Endometrium (tissue), 2 donors: ENCODE data around the gene SIN3B.
A peak's percentile ranks its signal among the peaks of the same experiment; 100 is the strongest.

ENCODE experiments used
- FAIRE-seq: peaks from 2 replicates; lab custom pipeline; 2012; peaks lifted over from hg19 to GRCh38; lab: Jason Lieb, UNC
- donor health status: control.
- donor health status: control.

The SIN3B gene

DNA sequence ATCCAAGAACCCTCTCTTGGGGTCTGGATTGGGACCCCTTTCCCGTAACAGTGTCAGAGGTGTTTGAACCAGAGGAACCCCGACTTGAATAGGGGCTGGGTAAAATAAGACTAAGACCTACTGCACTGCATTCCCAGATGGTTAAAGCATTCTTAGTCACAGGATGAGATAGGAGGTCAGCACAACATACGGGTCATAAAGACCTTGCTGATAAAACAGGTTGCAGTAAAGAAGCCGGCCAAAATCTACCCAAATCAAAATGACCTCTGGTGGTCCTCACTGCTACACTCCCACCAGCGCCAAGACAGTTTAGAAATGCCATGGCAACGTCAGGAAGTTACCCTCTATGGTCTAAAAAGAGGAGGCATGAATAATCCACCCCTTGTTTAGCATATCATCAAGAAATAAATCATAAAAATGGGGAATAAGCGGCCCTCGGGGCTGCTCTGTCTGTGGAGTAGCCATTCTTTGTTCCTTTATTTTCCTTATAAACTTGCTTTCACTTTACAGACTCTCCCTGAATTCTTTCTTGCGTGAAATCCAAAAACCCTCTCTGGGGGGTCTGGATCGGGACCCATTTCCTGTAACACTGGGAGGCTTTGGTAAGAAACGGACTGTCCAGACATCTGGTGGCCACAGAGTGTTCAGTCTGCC, 4.4 kb upstream of the SIN3B start:
- FAIRE-seq = peak; percentile 83

DNA sequence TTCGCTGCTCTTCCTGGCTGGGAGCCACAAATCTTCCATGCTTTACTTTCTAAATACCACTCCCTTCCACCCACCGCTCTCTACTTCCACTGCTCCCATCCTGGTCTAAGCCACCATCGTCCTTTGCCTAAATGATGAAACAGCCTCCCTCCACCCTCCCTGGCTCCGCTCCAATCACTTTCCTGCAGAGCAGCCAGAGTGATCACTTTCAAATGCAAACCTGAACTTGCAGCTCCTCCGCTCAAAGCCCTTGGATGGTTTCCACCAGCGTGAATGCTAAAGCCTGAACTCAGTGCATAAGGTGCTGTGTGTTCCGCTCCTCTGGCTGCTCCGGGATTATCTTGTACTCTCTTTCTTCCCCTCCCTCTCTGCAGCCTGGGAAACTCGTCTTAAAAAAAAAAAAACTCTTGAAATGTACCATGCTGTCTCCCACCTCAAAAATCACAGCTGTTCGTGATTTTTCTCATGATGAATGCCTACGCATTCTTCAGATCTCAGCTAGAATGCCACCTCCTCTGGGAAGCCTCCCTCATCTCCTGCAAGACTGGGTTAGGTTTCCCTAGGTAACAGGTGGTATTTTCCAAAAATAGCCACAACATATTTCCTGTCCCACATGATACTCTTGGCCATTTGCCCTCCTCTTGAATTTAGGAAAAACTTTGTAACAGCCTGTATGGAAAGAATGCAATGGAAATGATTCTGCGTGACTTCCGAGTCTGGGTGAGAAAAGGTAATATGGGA, 3.7 kb upstream of the SIN3B start:
- FAIRE-seq = no peak

DNA sequence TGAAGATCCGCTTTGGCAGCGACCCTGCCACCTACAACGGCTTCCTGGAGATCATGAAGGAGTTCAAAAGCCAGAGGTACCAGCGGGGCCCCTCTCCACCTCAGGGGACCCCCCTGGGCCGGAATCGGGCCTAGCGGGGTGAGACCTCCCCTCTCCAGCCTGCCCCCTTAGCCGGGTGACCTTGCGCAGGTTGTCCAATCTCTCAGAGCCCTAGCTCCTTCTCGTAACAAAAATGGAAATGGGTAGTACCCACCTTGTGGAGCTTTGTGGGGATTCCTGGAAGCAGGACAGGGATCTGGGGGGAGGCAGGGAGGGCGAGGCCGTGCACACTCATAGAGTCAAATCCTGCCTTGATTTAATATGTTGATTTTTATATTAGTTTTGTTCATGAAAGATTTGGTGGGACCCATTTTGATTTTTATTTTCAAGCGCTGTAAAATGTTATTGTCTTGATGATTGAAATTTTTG, 658 bp downstream of the SIN3B start:
- no peak for FAIRE-seq

DNA sequence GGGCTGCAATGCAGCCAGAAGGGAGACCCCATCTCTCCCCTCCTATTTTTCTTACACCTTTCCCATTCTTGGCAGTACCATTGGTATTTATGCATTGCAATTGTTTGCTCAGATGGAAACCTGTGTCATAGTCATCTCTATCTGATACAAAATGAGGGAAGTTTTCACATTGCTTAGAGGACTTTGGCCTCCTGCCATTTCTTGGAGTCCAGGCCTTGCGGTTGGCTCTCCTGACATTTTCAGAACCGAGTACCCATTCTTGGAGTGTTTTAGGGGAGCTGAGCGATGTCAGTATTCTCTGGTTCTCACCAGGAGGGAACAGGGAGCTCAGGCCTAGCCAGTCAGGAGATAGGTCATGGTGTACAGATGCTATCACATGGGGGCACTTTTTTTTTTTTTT, 1.5 kb downstream of the SIN3B start:
- no peak for FAIRE-seq

DNA sequence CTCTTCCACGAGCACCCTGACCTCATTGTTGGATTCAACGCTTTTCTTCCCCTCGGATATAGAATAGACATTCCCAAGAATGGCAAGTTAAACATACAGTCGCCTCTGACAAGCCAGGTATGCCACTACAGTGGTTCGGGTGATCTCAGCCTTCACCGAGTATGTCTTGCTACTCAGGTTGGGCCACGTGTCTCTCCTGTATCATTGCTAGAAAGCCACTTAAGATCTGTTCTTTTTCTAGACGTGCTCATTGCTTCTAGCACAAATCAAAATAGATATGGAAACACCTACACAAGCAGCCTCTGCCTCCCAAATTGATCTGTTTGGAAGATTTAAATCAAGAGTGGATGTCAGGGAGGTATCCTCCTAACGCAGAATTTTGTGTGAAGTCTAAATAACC, 2.3 kb downstream of the SIN3B start:
- FAIRE-seq = no peak

DNA sequence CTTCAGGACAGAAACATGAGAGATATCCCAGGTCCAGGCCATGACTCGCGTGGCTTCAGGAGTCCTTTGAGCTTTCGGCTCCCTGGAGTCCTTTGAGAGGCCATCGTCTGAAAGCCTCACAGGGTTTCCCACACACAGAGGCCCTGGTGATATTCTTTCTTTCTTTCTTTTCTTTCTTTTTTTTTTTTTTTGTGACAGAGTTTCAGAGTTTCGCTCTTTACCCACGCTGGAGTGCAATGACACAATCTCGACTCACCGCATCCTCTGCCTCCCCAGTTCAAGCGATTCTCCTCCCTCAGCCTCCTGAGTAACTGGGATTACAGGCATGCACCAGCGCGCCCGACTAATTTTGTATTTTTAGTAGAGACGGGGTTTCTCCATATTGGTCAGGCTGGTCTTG, 5.5 kb downstream of the SIN3B start:
- FAIRE-seq = no peak

DNA sequence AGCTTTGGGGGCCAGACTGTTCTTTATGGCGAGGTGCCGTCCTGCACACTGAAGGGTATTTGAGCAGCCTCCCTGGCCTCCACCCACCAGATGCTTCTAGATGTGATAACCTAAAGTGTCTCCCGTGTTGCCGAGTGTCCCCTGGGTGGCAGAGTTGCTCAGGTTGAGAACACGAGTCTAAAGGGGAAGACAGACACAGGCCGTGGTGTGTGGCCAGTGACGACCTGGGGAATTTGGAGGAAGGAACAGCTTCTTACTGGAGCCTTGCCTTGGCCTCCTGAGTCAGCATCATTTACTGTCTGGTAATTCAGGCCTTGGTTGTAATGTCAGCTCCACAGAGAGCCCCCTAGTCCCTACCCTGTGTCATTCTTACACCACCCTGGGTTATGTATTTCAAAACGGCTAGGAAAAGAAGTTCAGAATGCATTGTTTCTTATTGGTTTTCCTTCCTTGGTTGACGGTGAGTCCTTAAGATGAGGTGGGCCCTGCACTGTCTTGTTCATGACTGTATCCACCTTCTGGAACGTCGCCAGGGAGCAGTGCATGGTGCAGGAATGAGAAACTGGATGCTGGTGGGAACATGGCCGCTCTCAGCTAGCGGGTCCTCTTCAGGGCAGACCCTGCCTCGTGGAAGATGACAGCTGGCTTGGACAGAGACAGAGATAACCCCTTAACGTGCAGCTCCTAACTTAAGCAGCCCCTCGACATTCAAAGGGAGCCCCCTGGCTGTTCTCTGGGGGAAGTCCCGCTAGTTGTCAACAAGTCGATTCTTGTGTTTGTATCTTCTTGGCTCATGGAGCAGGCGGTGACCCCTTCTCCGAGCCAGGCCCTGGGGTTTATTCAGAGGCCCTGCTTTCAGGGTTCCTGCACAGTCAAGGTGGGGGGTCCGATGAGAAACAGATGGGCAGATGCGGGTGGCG, 7.2 kb downstream of the SIN3B start:
- no peak for FAIRE-seq

DNA sequence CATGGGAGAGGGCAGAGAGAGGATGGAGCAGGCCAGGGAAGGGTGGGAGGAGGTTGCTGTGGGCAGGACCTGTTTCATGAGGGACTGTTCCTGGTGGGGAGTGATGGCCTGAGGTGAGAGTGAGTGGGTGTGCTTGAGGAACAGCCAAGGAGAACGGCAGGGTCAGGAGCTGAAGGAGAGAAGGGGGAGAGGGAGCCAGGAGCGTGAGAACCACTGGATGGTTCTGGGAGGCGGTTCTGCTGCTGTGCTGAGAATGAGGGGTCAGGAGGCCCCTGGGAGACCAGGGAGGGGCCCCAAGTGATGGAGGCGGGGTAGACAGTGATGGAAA, 7.8 kb downstream of the SIN3B start:
- FAIRE-seq = no peak

DNA sequence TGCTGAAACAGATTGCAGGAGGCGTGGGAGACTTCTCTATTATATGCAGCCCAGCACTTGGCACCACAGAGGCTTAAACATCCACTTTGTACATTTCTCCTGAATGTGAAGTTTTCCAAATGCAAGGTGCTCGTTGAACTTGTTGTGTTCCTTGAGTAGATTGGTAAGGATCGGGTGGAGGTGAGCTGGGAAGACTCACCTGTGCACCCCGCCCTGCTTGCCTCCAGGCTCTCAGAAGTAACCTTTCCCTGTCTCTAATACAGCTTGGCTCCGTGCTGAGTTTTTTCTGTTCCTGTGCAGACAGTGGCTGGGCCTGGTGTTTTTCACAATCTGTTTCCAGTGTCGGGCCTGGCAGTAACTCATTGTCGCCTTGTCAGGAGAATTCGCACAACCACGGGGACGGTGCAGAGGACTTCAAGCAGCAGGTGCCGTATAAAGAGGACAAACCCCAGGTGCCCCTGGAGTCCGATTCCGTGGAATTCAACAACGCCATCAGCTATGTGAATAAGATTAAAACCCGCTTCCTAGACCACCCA, 12.3 kb downstream of the SIN3B start:
- FAIRE-seq = no peak

DNA sequence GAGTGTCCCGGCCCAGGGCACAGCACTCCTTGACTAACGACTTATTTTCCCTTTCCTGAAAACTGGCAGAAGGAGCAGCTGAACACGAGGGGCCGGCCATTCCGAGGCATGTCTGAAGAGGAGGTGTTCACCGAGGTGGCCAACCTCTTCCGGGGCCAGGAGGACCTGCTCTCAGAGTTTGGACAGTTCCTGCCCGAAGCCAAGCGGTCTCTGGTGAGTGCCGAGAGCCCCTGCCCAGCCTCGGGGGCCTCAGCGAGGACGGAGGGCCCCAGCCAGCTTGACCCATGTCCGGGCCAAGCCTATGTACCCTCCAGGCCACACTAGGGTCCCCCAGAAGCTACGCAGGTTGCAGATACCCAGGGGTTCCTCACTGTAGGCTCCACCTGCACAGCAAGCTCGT, 17.7 kb downstream of the SIN3B start:
- no peak for FAIRE-seq

DNA sequence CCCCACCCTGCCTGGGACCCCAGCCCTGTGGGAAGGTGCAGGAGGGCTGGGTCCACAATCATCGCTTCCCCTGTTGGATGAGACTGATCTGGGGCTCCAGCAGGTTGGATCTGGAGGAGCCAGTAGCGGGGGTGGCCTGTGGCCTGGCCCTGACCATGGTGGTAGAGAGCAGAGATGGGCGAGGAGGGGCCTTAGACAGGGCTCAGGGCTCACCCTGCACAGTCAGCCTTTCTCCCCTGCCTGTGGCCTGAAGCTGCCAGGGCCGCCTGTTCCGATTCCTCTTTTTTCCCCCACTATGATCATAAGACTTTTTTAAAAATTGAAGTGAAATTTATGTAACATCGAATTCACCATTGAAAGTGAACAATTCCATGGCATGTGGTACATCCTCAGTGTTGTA, 18.2 kb downstream of the SIN3B start:
- no peak for FAIRE-seq

DNA sequence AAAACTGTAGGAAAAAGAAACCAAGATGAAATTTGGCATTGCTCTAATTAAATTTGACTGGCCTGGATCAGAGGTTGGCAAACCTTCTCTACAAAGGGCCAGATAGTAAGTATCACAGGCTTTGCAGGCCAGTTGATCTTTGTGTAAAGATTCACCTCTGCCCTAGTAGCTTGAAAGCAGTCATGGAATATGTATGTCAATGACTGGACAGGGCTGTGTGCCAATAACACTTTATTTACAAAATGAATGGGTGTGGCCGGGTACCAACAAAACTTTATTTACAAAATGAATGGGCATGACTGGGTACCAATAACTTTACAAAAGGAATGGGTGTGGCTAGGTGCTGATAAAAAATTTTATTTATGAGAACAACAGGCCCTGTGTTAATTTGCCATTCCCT, 20.0 kb downstream of the SIN3B start:
- no peak for FAIRE-seq

DNA sequence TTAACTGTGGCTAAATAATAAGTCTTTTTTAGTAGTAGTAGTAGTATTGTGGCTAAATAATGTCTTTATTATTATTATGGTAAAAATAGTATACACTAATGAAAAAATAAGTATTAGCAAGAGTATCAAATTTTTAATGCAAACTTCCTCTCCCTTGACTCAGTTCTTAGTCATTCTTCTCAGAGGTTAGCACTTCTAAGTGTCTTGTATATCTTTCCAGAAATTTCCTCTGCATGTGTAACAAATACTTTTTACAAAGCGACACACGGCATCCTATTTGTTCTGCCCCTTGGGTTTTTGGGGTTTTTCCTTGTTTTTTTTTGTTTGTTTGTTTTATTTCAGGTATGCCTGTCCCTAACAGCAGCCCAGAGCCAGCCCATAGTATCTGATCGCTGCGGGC, 20.9 kb downstream of the SIN3B start:
- no peak for FAIRE-seq

DNA sequence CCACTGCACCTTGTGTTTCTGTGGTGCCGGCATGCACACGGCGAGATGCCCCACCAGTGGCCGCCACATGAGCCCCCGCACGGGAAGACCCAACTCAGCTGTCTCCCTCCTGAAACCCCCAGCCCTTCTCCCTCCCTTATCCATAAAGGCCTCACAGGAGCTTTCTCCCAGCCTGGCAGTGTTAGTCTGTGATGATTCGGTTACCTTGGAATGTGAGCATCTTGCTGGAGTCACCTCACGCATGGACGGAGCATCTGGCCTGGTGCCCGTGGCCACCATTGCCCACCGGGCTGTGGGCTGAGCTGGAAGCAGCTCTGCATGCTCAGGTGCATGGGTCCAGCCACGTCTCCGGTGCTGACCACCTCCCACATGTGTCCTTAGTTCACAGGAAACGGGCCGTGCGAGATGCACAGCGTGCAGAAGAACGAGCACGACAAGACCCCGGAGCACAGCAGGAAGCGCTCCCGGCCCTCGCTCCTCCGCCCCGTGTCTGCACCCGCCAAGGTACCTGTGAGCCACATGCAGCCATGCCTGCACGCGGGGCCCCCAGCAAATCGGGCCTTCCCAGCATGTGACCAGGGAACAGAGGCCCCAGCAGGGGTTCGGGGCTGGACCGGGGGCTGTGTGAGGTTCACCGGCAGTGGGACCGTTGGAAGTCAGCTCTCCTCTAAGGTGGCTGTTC, 22.0 kb downstream of the SIN3B start:
- FAIRE-seq = no peak

DNA sequence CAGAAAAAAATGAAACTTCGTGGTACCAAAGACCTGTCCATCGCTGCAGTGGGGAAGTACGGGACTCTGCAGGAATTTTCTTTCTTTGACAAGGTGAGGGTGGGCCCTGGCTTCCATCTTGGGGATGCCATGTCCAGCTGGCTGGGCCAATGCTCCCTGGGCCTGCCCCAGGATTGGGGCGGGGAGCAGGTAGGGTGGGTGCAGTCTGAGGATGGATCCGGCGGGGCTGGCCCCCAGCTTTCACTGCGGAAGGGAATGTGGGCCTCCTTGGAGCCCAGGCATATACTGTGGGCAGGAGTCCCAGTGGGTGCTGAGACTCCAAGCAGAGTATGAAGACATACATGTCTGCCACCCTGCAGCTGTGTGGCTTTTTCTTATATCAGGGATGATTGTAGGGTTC, 23.9 kb downstream of the SIN3B start:
- FAIRE-seq = no peak

DNA sequence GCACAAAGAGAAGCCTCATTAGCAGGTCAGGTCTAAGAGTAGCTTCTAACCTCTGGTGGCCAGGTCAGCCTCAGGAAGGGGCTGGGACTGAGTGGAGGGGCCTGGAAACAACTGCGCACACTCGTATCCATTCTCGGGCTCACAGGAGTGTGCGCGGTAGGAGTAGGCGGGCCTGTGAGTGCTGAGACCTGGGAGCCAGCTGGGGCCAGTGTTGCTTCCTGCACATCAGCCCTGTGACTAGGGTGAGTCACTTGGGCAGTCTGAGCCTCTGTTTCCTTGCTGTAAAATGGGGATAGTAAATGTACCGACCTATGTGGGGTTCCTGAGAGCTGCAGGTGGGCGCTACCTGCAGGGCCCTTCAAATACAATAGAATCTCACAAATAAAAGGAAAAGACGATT, 26.9 kb downstream of the SIN3B start:
- no peak for FAIRE-seq

DNA sequence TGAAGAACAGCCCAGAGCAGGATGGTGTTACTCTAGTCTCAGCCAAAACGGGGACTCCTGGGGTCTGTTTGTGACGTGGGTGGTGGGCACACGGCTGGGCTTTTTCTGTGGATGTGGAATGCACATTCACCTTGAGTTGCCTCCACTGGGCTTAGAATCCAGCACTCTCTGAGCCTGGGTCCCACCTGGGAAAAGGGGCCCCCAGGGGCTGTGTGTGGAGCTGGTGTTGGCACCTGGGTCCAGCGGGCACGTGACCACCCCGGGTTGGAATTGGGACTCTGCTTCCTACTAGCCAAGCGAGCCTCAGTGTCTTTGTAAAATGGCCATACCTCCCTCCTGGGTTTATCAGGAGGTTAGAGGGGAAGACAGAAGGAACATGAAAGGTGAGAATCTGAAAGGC, 30.4 kb downstream of the SIN3B start:
- FAIRE-seq = no peak

DNA sequence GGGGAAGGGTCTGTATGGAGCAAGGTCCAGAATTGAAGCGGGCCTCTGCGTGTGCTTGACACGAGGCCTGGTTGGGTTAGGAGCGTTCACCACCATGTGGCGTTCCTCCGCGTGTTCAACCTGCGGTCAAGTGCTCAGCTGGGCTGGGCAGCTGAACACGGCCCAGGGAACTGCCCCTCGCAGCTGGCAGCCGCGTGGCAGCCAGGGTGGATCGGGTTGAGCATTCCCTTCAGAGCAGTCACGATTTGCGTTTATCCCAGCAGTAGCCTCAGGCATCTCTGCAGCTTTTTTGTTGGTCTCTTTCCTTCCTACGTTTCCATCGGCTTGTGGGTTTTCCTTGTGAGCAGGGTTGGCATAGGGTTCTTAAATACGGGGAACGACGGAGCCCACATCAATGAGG, 30.9 kb downstream of the SIN3B start:
- FAIRE-seq = no peak

DNA sequence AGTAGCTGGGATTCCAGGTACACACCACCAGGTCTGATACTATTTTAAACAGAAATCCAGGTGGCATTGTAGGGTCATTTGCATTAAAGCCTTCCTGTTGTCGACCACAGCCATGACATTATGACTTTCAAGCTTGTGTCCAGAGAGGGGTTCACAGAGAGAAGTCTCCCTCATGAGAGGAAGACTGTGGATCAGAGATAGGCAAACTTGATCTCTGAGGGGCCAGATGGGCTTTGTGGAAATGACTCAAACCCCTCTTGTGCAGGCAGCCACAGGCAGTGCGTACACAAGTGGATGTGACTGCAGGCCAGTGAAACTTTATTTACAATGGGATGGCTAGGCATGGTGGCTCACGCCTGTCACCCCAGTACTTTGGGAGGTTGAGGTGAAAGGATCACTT, 31.8 kb downstream of the SIN3B start:
- no peak for FAIRE-seq

DNA sequence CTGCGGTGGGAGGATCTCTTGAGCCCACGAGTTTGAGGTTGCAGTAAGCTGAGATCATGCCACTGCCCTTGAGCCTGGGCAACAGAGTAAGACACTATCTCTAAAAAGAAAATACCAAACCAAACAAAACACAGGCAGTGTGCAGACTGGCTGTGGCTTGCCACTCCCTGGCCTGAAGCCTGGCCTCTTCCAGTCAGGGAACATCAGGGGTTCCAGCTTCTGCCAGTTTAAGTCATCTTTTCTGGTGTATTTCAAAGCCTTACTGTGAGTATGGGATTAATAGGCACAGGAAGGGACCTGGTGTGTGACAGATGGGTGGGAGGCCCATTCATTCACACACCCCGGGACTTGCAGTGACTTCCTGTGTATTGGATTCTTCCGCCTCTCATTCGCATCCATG, 32.6 kb downstream of the SIN3B start:
- no peak for FAIRE-seq

DNA sequence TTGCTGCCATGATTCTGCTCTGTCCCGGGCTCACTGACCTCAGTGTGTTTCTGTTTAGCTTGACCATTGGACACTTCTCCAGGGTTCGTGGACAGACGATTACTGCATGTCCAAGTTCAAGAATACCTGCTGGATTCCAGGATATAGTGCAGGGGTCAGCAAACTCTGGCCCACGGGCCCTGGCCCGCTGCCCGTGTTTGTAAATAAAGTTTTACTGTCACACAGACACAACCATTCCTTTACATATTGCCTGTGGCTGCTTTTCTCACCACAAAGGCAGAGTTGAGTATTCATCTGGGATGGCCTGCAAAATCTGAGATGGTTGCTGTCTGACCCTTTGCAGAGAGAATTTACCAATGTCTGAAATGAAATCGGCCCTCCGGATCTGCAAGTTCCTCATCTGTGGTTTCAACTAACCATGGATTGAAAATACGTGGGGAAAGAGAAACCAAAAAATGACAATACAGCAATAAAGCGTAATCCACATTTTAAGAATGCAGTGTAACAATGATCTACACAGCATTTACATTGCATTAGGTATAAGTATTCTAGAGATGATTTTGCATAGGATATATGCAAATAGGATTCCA, 33.7 kb downstream of the SIN3B start:
- FAIRE-seq = no peak

DNA sequence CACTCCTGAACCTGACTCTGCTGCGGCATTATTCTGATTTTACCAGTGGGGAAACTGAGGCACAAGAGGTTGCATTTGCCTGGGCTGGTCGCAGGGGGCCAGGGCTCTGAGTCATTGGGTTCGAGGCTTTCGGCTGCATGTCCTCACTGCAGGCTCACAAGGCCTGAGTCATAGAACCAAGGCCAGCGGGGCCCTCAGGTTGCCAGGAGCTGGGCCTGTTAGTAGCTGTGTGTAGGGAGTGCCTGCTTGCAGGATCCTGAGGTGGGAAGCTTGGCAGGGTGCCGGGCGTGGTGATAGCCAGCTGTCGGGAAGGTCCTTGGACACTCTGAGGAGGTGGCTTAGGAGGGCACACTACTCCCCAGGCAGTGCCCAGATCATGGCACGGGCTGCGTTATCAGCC, 38.0 kb downstream of the SIN3B start:
- FAIRE-seq = no peak
